Right atrium auricular region (tissue), 2 donors: Measurements from ENCODE around the gene RPL7A. TPM values are rescaled to one million over a fixed set of nuclear protein-coding genes. Genes with fewer than 3 reads are reported as not detected.

Source experiments
- DNase-seq: peaks from one replicate; pipeline ENCODE4 v3.0.0-alpha.2; 2019; ENCODE audit warnings: low spot score
- H3K27ac ChIP-seq, 2 donors: fragments of 200-600 bp; sonication (generic); 1 replicate in 1 of 2; 2 replicates in 1 of 2; pipeline ENCODE4 v1.5.1; 2016 to 2019
- H3K27me3 ChIP-seq, 2 donors: fragments of 200-600 bp; sonication (generic); one replicate each; pipeline versions ENCODE4 v1.5.1 to v1.6.0; 2017 to 2019
- H3K36me3 ChIP-seq: fragments of 200-600 bp; sonication (generic); one replicate; pipeline ENCODE4 v1.5.1; 2016
- H3K4me1 ChIP-seq, 2 donors: fragments of 200-600 bp; sonication (generic); one replicate each; pipeline versions ENCODE4 v1.5.1 to v1.6.0; 2017 to 2019
- H3K4me3 ChIP-seq, 2 donors: fragments of 200-600 bp; sonication (generic); 1 replicate in 1 of 2; 2 replicates in 1 of 2; pipeline ENCODE4 v1.5.1; 2017 to 2019; ENCODE audit warnings: mild to moderate bottlenecking in 1 of 2, moderate library complexity in 1 of 2
- H3K9me3 ChIP-seq, 2 donors: fragments of 200-600 bp; sonication (generic); one replicate each; pipeline ENCODE4 v1.5.1; 2019
- CTCF ChIP-seq, 2 donors: fragments of 200-600 bp; sonication (generic); IDR thresholded peaks; one replicate each; pipeline ENCODE4 v1.5.1; 2019; ENCODE audit warnings: antibody characterized with exemption in 2 of 2
- total RNA-seq, 2 donors: library from RNA; depleted of rRNA; stranded (reverse); fragments of >200 nt; gene quantifications; one replicate each; pipeline ENCODE4 v1.1.0, GENCODE V29; 2016

Gene RPL7A
- total RNA-seq, 2 donors from 2014 or later: 739 to 1,208 TPM

- no peak overlapping the region for H3K4me3 ChIP-seq
- no peak for DNase-seq
- peaks cover 0 to 40% of the 10 kb centered on the region in 2 donors for H3K4me1 ChIP-seq
- H3K9me3 ChIP-seq: no peaks in the 10 kb centered on the region
- peaks cover 56% of the 10 kb centered on the region for H3K36me3 ChIP-seq
- H3K27me3 ChIP-seq: no peaks in the 10 kb centered on the region
- no peak for TF ChIP-seq CTCF (IDR thresholded peaks at IDR 0.05)
- no peak overlapping the region for H3K27ac ChIP-seq
These were observed 18.4 kb downstream of the RPL7A start for GRCh38 chr9:133366435-133366834.

GRCh38 chr9:133367221-133367620 lies 19.2 kb downstream of the RPL7A start:
- peaks cover 0 to 48% of the 10 kb centered on the region in 2 donors for H3K4me1 ChIP-seq
- no peak overlapping the region for H3K27ac ChIP-seq
- no peak for TF ChIP-seq CTCF (IDR thresholded peaks at IDR 0.05)

GRCh38 chr9:133367778-133368177 lies 19.8 kb downstream of the RPL7A start:
- Histone ChIP-seq H3K27me3 (no peaks in the 10 kb centered on the region), H3K4me3 (no peak overlapping the region), H3K9me3 (no peaks in the 10 kb centered on the region), H3K36me3 (peaks cover 46% of the 10 kb centered on the region), H3K27ac (no peak overlapping the region), H3K4me1 (peaks cover 0 to 53% of the 10 kb centered on the region in 2 donors)
- TF ChIP-seq CTCF (IDR thresholded peaks at IDR 0.05): no peak
- no peak for DNase-seq

More at GRCh38 chr9:133367221-133367620, 19.2 kb downstream of the RPL7A start:
- H3K9me3 ChIP-seq: no peaks in the 10 kb centered on the region
- no peak overlapping the region for H3K4me3 ChIP-seq
- peaks cover 49% of the 10 kb centered on the region for H3K36me3 ChIP-seq
- DNase-seq: no peak
- no peaks in the 10 kb centered on the region for H3K27me3 ChIP-seq

GRCh38 chr9:133368249-133368881 lies 20.3 kb downstream of the RPL7A start:
- Histone ChIP-seq H3K4me3 (no peak overlapping the region), H3K9me3 (no peaks in the 10 kb centered on the region), H3K4me1 (peaks cover 0 to 59% of the 10 kb centered on the region in 2 donors), H3K36me3 (peaks cover 46% of the 10 kb centered on the region), H3K27me3 (no peaks in the 10 kb centered on the region), H3K27ac (no peak overlapping the region)
- TF ChIP-seq CTCF (IDR thresholded peaks at IDR 0.05): no peak
- no peak for DNase-seq

- Histone ChIP-seq H3K27me3 (no peaks in the 10 kb centered on the region), H3K4me3 (no peak overlapping the region), H3K36me3 (peaks cover 36% of the 10 kb centered on the region), H3K4me1 (peaks cover 0 to 66% of the 10 kb centered on the region in 2 donors), H3K27ac (no peak overlapping the region), H3K9me3 (no peaks in the 10 kb centered on the region)
- DNase-seq: no peak
- TF ChIP-seq CTCF (IDR thresholded peaks at IDR 0.05): no peak
These were observed 21.4 kb downstream of the RPL7A start for GRCh38 chr9:133369422-133369821.

- no peak for TF ChIP-seq CTCF (IDR thresholded peaks at IDR 0.05)
These were observed 21.9 kb downstream of the RPL7A start for GRCh38 chr9:133369933-133370332.

More at GRCh38 chr9:133369933-133370332, 21.9 kb downstream of the RPL7A start:
- no peaks in the 10 kb centered on the region for H3K9me3 ChIP-seq
- no peak for DNase-seq
- peaks cover 0 to 71% of the 10 kb centered on the region in 2 donors for H3K4me1 ChIP-seq
- H3K27ac ChIP-seq: no peak overlapping the region
- no peak overlapping the region for H3K4me3 ChIP-seq
- peaks cover 32% of the 10 kb centered on the region for H3K36me3 ChIP-seq
- no peaks in the 10 kb centered on the region for H3K27me3 ChIP-seq
